ENCODE results near the gene DIS3L2. TPM values are rescaled to one million over a fixed set of nuclear protein-coding genes. Genes with fewer than 3 reads are reported as not detected.

DIS3L2 gene
- total and polyA plus RNA-seq, 2 experiments from 2014 or later, result 15.2 to 25.3 TPM

- H3K4me3 ChIP-seq, result no peak overlapping the region
- no peak for ATAC-seq
- TF ChIP-seq ZNF331 (CRISPR knock-in tag; IDR thresholded peaks at IDR 0.05; ENCODE audit: low read depth) (no peak), NANOG (IDR thresholded peaks at IDR 0.05; ENCODE audit: borderline replicate concordance) (no peak), EZH2phosphoT487 (IDR thresholded peaks at IDR 0.05; ENCODE audit: unreplicated experiment) (no peak), ZNF114 (CRISPR knock-in tag; IDR thresholded peaks at IDR 0.05) (no peak), JUNB (IDR thresholded peaks at IDR 0.05; ENCODE audit: unreplicated experiment) (no peak), EZH2 (IDR thresholded peaks at IDR 0.05; ENCODE audit: low read depth, unreplicated experiment) (no peak), STAT1 (IDR thresholded peaks at IDR 0.05; ENCODE audit: unreplicated experiment) (no peak), CTCF (conservative IDR thresholded peaks at IDR 0.05; ENCODE audit: low read depth in 2 of 2) (no peak), CREB1 (CRISPR knock-in tag; IDR thresholded peaks at IDR 0.05; ENCODE audit: low read depth) (no peak), POLR2AphosphoS5 (IDR thresholded peaks at IDR 0.05; ENCODE audit: low read depth) (no peak), ETS1 (IDR thresholded peaks at IDR 0.05) (no peak), ZNF462 (CRISPR knock-in tag; IDR thresholded peaks at IDR 0.05) (no peak), REST (IDR thresholded peaks at IDR 0.05; ENCODE audit: unreplicated experiment) (no peak)
Observed at GRCh38 chr2:232237464-232237863, 276.0 kb downstream of the DIS3L2 start.

More at GRCh38 chr2:232237464-232237863, 276.0 kb downstream of the DIS3L2 start:
- no peaks in the 10 kb centered on the region for H3K27me3 Mint-ChIP-seq (ENCODE audit: insufficient read depth, low read depth, poor library complexity)
- Histone ChIP-seq H3F3A (replicated peaks; ENCODE audit: low read depth) (no peaks in the 10 kb centered on the region), H3K4me1 (ENCODE audit: insufficient read depth) (no peaks in the 10 kb centered on the region), H3K27me3 (ENCODE audit: insufficient read depth) (no peaks in the 10 kb centered on the region), H3K79me2 (replicated peaks; ENCODE audit: insufficient read depth) (no peaks in the 10 kb centered on the region), H3K36me3 (ENCODE audit: insufficient read depth) (no peaks in the 10 kb centered on the region), H4K20me1 (replicated peaks; ENCODE audit: insufficient read depth) (no peaks in the 10 kb centered on the region), H3K9me2 (ENCODE audit: insufficient read depth) (no peaks in the 10 kb centered on the region), H2AFZ (no peak overlapping the region), H3K4me2 (0 out of 2 replicates have a peak overlapping the region, but pooled peaks have one; percentile 32), H3K27ac (ENCODE audit: low read depth) (no peak overlapping the region)
- peaks cover 9% of the 10 kb centered on the region; the same call in 2 of the 3 replicates for H3K4me1 Mint-ChIP-seq
- no peaks in the 10 kb centered on the region for H3K9me3 Mint-ChIP-seq
- no peaks in the 10 kb centered on the region for H3K36me3 Mint-ChIP-seq (ENCODE audit: low read depth)
- H3K27ac Mint-ChIP-seq, result no peak overlapping the region
- DNase-seq (ENCODE audit: low spot score), result no peak
- H3K4me3 Mint-ChIP-seq, result no peak overlapping the region
